ENCODE measurements around the gene KRT1. TPM values are rescaled to one million over a fixed set of nuclear protein-coding genes. Genes with fewer than 3 reads are reported as not detected.

Gene KRT1
- polyA plus RNA-seq, 1 donor from 2014 or later = not detected

- Histone ChIP-seq H3K9me2 (ENCODE audit: insufficient read depth, low read length) (no peaks in the 10 kb centered on the region), H3K27me3 (ENCODE audit: insufficient read depth, low read depth, low read length) (no peaks in the 10 kb centered on the region), H3K9me3 (ENCODE audit: low read length) (no peaks in the 10 kb centered on the region), H3K36me3 (ENCODE audit: insufficient read depth, low read length) (no peaks in the 10 kb centered on the region), H3K27ac (ENCODE audit: low read length) (no peak overlapping the region), H4K20me1 (ENCODE audit: insufficient read depth) (no peaks in the 10 kb centered on the region), H3K9ac (ENCODE audit: low read length) (no peak overlapping the region), H3K4me3 (ENCODE audit: low read length) (no peak overlapping the region), H3K79me2 (replicated peaks; ENCODE audit: insufficient read depth, low read length) (no peaks in the 10 kb centered on the region), H2AFZ (ENCODE audit: low read depth, low read length) (no peak overlapping the region), H3K4me2 (ENCODE audit: low read length) (no peak overlapping the region), H3F3A (ENCODE audit: insufficient read depth, low read length, poor library complexity, severe bottlenecking) (no peaks in the 10 kb centered on the region)
- TF ChIP-seq SMC3 (conservative IDR thresholded peaks at IDR 0.05; ENCODE audit: poor library complexity) (no peak), RAD21 (conservative IDR thresholded peaks at IDR 0.05) (no peak)
Observed at GRCh38 chr12:52662918-52663229, 17.3 kb downstream of the KRT1 start.

GRCh38 chr12:52662093-52662917 is 17.9 kb downstream of the KRT1 start:
- Histone ChIP-seq H4K20me1 (ENCODE audit: insufficient read depth) (no peaks in the 10 kb centered on the region), H3K9me2 (ENCODE audit: insufficient read depth, low read length) (no peaks in the 10 kb centered on the region), H3K9ac (ENCODE audit: low read length) (no peak overlapping the region), H3K79me2 (replicated peaks; ENCODE audit: insufficient read depth, low read length) (no peaks in the 10 kb centered on the region), H3K36me3 (ENCODE audit: insufficient read depth, low read length) (no peaks in the 10 kb centered on the region), H3K4me2 (ENCODE audit: low read length) (no peak overlapping the region), H2AFZ (ENCODE audit: low read depth, low read length) (no peak overlapping the region), H3K4me3 (ENCODE audit: low read length) (no peak overlapping the region), H3K27ac (ENCODE audit: low read length) (no peak overlapping the region), H3K9me3 (ENCODE audit: low read length) (no peaks in the 10 kb centered on the region), H3F3A (ENCODE audit: insufficient read depth, low read length, poor library complexity, severe bottlenecking) (no peaks in the 10 kb centered on the region), H3K27me3 (ENCODE audit: insufficient read depth, low read depth, low read length) (no peaks in the 10 kb centered on the region)
- TF ChIP-seq CTCF (IDR thresholded peaks at IDR 0.05; ENCODE audit: poor library complexity, severe bottlenecking) (no peak), MXI1 (conservative IDR thresholded peaks at IDR 0.05; ENCODE audit: poor library complexity, severe bottlenecking) (no peak), EZH2 (IDR thresholded peaks at IDR 0.05; ENCODE audit: borderline replicate concordance, insufficient read depth, low read length, poor library complexity, severe bottlenecking) (no peak), TAF1 (IDR thresholded peaks at IDR 0.05; ENCODE audit: low read depth) (no peak), SMC3 (conservative IDR thresholded peaks at IDR 0.05; ENCODE audit: poor library complexity) (no peak), POLR2AphosphoS5 (IDR thresholded peaks at IDR 0.05) (no peak), REST (IDR thresholded peaks at IDR 0.05; ENCODE audit: borderline replicate concordance) (no peak), RAD21 (conservative IDR thresholded peaks at IDR 0.05) (no peak), EP300 (conservative IDR thresholded peaks at IDR 0.05; ENCODE audit: poor library complexity, severe bottlenecking) (no peak)

All from neural cell (in vitro differentiated cells).